ENCODE data around the gene DAD1. TPM values are rescaled to one million over a fixed set of nuclear protein-coding genes. Genes with fewer than 3 reads are reported as not detected.
A peak's percentile ranks its signal among the peaks of the same experiment; 100 is the strongest.
"Not testable (repeated sequence)": the region's sequence is repeated elsewhere in the genome, so short reads cannot be mapped to it uniquely, and the experiment has no call there.

The DAD1 gene
- total RNA-seq, 4 donors from 2014 or later: 52.0 to 173 (median 123) TPM

GRCh38 chr14:22627506-22628263 lies 38.7 kb upstream of the DAD1 start:
- no peaks in the 10 kb centered on the region for H3K9me3 ChIP-seq
- no peaks in the 10 kb centered on the region for H3K27me3 ChIP-seq
- TF ChIP-seq CTCF (IDR thresholded peaks at IDR 0.05) (no peak), POLR2A (IDR thresholded peaks at IDR 0.05) (no peak)
- H3K27ac ChIP-seq: peak overlapping the region in 2 of 4 donors; percentile 46 to 57
- H3K36me3 ChIP-seq: no peaks in the 10 kb centered on the region
- peaks cover 0 to 9% (median 2%) of the 10 kb centered on the region in 4 donors for H3K4me1 ChIP-seq
- no peak overlapping the region for H3K4me3 ChIP-seq
- DNase-seq: no peak

- no peaks in the 10 kb centered on the region for H3K36me3 ChIP-seq
- H3K9me3 ChIP-seq: no peaks in the 10 kb centered on the region
- no peaks in the 10 kb centered on the region for H3K27me3 ChIP-seq
- DNase-seq: no peak
- peaks cover 0 to 9% (median 2%) of the 10 kb centered on the region in 4 donors for H3K4me1 ChIP-seq
- no peak overlapping the region for H3K27ac ChIP-seq
- TF ChIP-seq POLR2A (IDR thresholded peaks at IDR 0.05): no peak
- TF ChIP-seq CTCF (IDR thresholded peaks at IDR 0.05): no peak
- H3K4me3 ChIP-seq: no peak overlapping the region
These were observed 37.6 kb upstream of the DAD1 start for GRCh38 chr14:22626590-22626989.

- Histone ChIP-seq H3K4me1 (peaks cover 0 to 5% (median under 1%) of the 10 kb centered on the region in 4 donors), H3K27me3 (no peaks in the 10 kb centered on the region), H3K4me3 (no peak overlapping the region), H3K27ac (no peak overlapping the region), H3K9me3 (no peaks in the 10 kb centered on the region), H3K36me3 (no peaks in the 10 kb centered on the region)
- DNase-seq: no peak
- TF ChIP-seq CTCF (IDR thresholded peaks at IDR 0.05) (no peak), POLR2A (IDR thresholded peaks at IDR 0.05) (no peak)
These were observed 34.0 kb upstream of the DAD1 start for GRCh38 chr14:22623047-22623446.

- Histone ChIP-seq H3K27me3 (no peaks in the 10 kb centered on the region), H3K4me1 (peaks cover 0 to under 1% (median 0%) of the 10 kb centered on the region in 4 donors), H3K36me3 (no peaks in the 10 kb centered on the region), H3K9me3 (no peaks in the 10 kb centered on the region), H3K27ac (no peak overlapping the region), H3K4me3 (no peak overlapping the region)
- no peak for DNase-seq
- no peak for TF ChIP-seq CTCF (IDR thresholded peaks at IDR 0.05)
- no peak for TF ChIP-seq POLR2A (IDR thresholded peaks at IDR 0.05)
These were observed 33.2 kb upstream of the DAD1 start for GRCh38 chr14:22622255-22622654.

- H3K36me3 ChIP-seq: peaks cover 0 to 13% (median 0%) of the 10 kb centered on the region in 3 donors
- not testable (repeated sequence) for DNase-seq, H3K4me3 ChIP-seq, H3K27me3 ChIP-seq, H3K27ac ChIP-seq, H3K4me1 ChIP-seq, H3K9me3 ChIP-seq
These were observed 26.7 kb upstream of the DAD1 start for GRCh38 chr14:22615765-22616164.

- no peak overlapping the region for H3K4me3 ChIP-seq
- H3K36me3 ChIP-seq: peaks cover 0 to 27% (median 0%) of the 10 kb centered on the region in 3 donors
- DNase-seq: no peak
- H3K27ac ChIP-seq: no peak overlapping the region
- no peaks in the 10 kb centered on the region for H3K9me3 ChIP-seq
- H3K27me3 ChIP-seq: no peaks in the 10 kb centered on the region
- TF ChIP-seq POLR2A (IDR thresholded peaks at IDR 0.05) (no peak), CTCF (IDR thresholded peaks at IDR 0.05) (no peak)
- H3K4me1 ChIP-seq: no peaks in the 10 kb centered on the region
These were observed 25.3 kb upstream of the DAD1 start for GRCh38 chr14:22614240-22614799.
